T-helper 1 cell treated with Interleukin-12 subunit alpha and Interleukin-12 subunit beta and Interleukin-4 antibody, amounts not matched to agents 30 ng/mL and 1 ng/mL, for 36 hours (primary cell): ENCODE data around the gene ABCG2. TPM values are rescaled to one million over a fixed set of nuclear protein-coding genes. Genes with fewer than 3 reads are reported as not detected.
"Not testable (repeated sequence)": the region's sequence is repeated elsewhere in the genome, so short reads cannot be mapped to it uniquely, and the experiment has no call there.

ENCODE experiments used
- intact Hi-C: fragments of 100-400 bp; cut with micrococcal nuclease; formaldehyde crosslinking; loops from one replicate; pipeline ENCODE4 v1.15.1; 2024
- total RNA-seq: library from RNA; stranded (reverse); gene quantifications from 2 replicates; pipeline ENCODE4 v1.2.3, GENCODE V29; 2022

Gene ABCG2
- total RNA-seq, 1 donor from 2014 or later = 0.74 TPM

DNA sequence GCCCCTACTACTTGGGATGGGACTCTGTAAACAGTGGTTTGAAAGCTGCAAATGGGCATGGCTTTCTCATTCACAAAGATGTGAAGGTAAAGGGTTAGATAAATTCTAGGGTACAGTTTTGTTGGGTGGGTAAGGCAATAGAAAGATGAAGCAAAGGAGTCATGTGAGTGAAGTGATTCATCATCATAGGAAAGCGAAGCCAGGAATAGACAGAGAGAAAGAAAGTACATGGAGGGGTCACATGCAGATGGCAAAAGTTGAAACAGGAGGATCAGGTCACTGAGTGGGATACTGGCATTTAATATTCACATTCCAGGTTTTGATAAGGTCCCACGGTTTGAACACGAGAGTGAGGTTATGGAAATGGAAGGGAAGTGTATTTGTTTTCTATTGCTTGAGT is 8.2 kb upstream of the ABCG2 start:
- intact Hi-C loops = no loop called here

DNA sequence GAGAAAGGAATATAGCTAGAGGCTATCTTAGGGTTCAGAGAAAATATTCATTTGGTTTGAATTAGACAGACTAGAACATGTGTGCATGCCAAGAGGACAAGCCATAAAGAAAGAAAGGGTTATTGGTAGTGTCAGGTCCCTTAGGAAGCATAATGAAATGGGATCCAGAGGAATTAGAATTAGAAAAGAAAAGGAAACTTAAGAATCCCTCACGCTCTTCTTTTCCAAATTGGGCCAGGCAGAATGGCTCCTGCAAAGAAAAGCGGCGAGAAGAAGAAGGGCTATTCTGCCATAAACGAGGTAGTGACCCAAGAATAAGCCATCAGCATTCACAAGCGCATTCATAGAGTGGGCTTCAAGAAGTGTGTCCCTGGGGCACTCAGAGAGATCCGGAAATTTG is 4.9 kb upstream of the ABCG2 start:
- intact Hi-C loops = no loop called here

DNA sequence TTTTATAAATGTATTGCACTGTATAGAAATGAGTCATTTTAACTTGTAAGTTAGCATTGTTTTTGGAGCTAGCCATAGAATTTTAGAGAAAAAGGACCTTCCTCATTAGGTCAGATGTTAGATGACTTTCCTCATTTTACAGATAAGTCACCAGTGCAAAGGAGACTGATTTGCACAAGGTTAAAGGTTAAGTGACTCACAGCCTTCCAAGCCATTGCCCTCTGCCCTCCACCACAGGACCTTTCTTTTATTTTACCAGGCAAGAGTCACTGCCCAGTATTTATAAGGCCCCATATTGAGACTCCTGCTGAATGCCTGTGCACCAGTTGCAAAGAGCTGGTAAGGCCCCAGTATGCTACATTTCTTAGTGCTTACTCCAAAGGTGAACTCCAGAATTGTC is 4.2 kb upstream of the ABCG2 start:
- intact Hi-C loops = no loop called here

DNA sequence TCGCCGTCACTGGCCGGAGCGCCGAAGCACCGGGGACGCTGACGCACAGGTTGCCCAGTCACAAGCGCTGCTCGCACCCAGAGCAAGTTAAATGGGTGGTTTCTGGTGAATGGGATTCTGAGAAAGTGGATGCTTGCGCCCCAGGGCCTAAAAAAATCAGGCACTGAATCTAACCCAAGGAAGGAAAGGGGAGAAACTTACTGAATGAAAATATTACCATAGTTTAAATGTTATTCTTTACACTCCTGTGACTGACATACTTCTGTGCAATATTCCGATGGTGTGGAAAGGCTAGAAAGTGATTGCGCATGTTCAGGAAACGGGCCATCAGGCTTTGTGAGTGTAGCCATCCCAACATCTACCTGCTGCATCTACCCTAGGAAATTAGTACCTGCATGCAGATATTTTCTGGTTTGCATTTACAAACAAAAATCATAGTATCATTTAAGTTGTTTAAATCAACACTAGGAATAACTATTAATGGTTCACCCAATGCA is 838 bp upstream of the ABCG2 start:
- intact Hi-C loops = loop anchor here (5.0 kb wide), 1 partner anchor 358 kb away; no protein-coding TSS in a partner anchor

DNA sequence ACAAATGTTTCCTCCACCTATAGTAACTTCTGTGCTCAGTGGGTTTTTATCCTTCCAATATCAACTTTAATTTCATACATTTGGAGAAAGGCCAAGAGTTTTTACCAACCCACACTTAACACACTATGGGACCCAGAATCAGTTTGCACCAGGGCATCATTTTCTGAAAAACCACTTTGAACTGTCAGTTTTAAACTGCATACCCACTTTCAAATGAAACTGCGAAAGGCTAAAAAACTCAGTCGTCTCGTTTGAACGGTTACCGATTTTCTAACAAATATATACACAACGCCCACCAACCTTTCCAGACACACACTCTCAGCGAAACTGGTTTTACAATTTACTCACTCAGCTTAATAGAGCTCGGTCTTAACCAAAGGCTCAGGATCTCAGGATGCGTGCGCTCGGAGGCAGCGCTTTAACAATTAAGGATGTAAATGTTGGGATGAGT is 376 bp downstream of the ABCG2 start:
- intact Hi-C loops = loop anchor here (5.0 kb wide), 1 partner anchor 359 kb away; no protein-coding TSS in a partner anchor

DNA sequence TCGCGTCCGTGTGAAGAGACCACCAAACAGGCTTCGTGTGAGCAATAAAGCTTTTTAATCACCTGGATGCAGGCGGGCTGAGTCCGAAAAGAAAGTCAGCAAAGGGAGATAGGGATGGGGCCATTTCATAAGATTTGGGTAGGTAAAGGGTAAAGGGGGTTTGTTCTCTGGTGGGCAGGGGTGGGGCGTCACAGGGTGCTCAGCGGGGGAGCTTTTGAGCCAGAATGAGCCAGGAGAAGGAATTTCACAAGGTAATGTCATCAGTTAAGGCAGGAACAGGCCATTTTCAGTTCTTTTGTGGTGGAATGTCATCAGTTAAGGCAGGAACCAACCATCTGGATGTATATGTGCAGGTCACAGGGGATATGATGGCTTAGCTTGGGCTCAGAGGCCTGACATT is 6.1 kb downstream of the ABCG2 start:
- intact Hi-C loops = not testable (repeated sequence)

DNA sequence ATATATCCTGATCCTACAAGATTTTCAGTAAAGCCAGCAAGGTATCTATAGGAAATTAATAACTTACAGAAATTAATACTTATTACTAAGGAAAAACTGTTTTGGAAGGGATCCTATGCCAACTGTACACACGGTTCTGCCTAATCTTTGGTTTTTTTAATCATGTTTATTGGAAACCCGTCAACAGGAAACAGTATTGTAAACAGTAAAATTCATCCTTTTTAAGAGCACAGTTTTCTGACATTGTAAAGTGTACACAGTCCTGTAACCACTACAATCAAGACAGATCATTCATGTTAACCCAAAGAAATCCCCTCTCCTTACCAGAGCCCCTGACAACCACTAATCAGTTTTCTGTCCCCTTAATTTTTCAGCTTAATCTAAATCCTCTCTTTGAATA is 9.9 kb downstream of the ABCG2 start:
- intact Hi-C loops = no loop called here

DNA sequence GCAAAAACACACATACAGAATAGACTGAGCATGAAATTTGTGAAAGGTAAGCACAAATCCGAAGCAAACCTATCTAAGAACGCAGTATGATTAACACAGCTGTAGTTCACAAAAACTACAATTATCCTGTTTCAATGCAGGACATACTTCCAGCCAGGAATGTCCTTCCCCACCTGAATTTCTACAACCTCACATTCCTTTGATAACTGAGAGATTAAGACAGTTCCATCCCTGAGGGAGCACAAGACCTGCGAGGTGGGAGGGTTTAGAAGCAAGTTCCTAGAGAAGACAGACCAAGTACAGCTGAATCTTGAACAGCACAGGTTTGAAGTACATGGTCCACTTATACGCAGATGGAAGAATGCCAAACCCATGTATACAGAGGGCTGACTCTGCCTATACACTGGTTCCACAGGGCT is 10.6 kb downstream of the ABCG2 start:
- intact Hi-C loops = no loop called here

DNA sequence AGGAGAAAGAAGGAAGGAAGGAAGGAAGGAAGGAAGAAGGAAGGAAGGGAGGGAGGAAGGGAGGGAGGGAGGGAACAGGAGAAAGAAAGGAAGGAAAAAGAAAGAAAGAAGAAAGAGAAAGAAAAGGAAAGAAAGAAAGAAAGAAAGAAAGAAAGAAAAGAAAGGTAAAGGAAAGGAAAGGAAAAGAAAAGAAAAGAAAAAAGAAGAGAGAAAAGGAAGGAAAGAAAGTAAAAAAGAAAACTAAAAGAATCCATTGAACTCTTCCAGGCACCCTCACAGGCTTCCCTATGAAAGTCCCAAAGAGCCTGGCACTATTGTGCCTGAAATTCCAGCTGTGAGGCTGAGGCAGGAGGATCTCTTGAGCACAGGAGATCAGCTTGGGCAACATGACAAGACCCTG is 11.5 kb downstream of the ABCG2 start:
- intact Hi-C loops = no loop called here

DNA sequence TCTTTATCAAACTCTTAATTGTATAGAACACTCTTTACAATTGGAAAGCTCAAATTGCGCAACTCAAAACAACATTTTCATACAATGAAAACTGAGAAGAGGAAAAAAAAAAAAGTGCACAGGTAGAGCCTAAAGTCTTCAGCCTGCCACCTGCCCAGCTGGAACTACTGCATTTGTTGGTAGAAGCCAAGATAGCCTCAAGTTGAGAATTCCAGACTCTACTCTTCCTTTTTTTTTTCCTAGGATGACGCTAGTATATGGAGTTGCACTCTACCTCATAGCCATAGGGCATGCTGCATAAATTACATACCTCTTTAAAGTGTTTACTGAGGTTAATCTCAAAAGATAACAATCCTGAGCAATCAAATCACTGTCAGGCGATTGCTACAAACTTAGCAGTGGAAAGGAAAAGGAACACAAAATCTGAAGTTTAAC is 13.6 kb downstream of the ABCG2 start:
- intact Hi-C loops = no loop called here

DNA sequence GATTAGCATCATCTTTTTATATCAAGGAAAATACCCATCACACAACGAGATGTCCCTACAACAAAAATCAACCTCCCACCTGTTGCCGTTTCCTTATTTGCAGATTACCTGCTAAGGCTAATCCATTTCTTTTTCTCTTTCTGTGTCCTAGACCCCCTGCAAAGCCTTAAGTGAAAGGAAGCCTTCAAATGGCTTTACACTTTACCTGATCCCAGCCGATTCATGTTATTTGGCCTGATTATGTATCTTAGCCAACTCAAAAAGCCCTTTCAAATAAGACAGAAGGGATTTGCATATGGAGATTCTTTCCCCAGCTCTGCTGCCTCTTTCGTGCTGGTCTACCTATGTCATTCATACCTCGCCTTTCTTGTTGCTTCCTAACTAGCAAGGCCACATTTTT is 14.4 kb downstream of the ABCG2 start:
- intact Hi-C loops = no loop called here

DNA sequence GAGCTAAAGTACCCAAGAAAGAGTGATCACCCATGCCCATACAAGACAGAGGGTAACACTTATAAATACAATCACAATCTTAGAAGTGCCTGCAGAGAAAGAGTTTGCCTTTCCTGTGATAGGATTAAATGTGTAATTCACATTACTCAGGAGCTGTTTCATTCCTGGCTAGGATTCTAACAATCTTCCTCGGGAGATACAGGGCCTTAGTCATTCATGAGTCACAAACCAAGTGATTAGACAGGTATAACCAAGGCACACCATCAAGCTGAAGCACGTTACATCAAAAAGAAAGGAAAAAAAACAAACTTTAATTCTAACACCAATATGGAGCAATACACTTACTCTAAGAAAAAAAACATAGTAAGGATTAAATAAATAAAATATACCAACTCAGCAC is 14.9 kb downstream of the ABCG2 start:
- intact Hi-C loops = no loop called here

DNA sequence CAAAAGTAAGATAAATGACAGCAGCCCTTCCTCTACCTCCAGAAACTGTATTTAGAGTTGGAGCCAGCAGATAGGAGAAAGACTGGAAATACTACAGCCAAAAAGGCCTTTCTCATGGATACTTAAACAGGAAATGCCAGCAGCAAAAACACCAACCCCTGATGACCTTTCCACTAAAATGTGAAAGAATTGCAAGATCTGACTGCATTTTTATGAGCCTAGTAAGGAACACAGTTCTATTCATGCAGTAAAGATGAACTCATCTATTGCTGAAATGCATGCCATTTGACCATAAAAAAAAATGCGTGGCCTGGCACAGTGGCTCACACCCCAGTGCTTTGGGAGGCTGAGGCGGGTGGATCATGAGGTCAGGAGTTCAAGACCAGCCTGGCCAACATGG is 19.9 kb downstream of the ABCG2 start:
- intact Hi-C loops = no loop called here

DNA sequence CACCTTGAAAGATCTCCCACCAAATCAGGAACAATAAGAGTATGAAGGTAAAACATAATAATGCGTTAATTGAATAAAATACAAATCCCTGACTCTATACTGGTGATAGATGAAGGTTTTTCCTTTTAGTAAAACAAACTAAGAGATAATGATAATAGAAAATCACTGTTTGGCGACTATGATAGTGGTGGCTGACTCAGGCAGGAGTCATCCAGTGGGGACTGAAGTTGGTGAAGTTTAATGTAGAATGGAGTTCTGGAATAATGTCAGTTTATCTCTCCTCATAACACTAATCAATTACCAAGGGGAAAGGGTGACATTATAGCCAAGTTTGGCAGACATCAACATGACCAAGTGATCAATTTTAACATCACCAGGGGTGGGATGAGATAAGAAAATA is 21.3 kb downstream of the ABCG2 start:
- intact Hi-C loops = no loop called here

DNA sequence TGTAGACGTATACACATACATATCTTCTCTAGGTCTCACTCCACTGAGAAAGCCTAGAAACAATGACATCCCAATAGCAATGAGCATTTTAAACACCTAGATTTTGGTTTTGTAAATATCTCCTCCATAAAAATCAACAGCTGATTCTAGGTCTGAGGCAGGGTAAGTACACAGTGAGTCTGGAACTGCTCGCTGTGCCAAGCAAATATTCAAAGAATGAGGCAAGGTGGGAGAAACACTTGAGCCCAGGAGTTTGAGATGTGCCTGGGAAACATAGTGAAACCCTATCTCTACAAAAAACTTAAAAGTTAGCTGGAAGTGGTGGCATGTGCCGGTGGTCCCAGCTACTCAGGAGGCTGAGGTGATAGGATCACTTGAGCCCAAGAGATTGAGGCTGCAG is 22.2 kb downstream of the ABCG2 start:
- intact Hi-C loops = no loop called here

DNA sequence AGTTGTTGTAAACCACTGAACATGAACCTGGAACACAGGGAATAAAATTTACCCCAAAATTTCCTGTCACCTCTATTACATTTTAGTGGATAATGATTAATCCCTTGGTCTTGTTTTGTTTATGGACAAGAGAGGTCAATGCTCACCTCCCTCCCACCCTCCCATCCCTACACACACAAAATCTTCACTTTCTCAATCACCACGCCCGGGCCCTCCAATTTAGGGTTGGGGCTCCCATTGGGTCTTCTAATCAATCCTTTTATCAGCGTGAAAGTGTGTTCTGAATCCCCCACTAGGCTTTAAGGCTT is 23.1 kb downstream of the ABCG2 start:
- intact Hi-C loops = no loop called here

DNA sequence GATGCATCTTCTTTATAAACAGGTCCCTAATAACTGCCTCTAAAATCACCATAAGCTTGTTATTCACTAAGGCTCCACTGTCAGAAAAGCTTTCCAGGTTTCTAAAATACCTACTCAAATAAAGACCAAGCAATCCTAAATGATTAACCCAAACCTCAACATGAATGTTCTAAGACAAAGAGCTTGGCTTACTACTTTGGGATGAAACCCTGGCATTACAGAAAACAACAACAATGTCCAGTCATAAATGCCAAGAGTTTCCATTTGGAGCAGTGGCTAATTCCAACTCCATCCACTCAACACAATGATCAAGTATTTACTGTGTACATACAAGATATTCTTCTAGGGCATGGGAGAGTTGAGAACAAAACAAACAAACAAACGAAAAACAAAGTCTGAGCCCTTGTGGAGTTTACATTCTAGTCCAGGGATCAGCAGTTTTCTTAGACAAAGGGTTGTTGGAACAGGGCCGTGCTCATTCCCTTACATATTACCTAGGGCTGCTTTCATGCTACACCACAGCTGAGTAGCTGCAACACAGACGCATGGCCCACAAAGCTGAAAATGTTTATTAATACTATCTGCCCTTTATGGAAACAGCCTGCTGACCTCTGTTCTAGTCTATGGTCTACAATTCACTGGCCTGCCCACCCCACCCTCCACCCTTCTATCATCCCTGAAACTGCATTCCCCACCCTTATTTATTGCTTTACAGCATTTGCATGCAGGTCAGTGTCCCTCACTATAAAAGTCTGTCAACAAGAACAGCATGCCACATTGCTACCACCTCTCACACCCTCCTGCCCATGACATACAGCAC is 23.7 kb downstream of the ABCG2 start:
- intact Hi-C loops = no loop called here

DNA sequence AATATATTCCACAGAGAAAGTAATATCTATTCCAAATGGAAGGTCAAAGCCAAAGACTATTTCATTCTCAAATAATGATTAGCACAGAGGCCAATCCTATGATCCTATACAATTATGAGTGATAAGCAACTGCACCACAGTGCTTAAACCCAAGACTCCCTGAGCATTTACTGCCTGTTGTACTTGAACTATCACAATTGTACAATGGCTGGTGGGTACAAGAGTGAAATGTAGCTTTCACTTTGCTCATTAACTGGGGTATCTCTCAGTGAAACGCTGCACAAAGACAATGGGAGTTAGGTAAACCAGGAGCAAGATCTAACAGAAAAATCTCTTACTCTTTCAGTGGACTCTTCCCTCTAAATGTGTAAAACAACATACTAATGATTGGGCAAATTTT is 24.3 kb downstream of the ABCG2 start:
- intact Hi-C loops = no loop called here

DNA sequence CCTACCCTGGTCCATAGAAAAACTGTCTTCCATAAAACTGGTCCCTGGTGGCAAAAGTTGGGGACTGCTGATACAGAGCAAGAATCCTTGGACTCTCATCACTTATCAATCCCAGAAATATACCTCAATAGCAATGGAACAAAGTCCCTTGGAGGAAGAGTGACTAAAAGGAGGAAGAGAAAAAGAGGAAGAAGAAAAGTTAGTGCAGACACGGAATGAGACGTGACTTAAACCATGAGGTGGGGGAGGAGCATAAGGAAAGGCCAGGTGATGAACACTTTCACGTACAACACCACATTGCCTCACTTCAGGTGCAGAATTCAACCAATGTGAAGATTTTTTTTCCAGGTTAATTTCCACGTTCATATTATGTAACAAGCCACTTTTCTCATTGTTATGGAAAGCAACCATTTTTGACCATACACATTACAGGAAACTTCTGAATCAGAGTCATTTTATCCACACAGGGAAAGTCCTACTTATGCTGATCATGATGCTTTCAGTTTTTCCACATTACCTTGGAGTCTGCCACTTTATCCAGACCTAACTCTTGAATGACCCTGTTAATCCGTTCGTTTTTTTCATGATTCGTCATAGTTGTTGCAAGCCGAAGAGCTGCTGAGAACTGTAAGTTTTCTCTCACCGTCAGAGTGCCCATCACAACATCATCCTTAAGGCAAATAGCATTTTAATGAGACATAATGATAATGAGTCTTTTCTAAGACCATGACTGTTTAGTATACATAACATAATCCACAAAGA is 27.7 kb downstream of the ABCG2 start:
- intact Hi-C loops = no loop called here

DNA sequence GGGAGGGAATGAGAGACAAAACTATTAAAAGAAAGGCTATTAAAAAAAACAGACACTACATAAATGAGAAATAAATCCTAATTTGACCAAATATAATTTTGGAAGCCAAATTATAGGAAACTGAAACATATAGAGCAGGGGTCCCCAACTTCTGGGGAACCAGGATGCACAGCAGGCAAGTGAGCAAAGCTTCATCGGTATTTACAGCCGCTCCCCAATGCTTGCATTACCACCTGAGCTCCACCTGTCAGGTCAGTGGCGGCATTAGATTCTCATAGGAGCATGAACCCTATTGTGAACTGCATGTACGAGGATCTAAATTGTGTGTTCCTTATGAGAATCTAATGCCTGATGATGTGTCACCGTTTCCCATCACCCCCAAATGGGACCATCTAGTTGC is 28.4 kb downstream of the ABCG2 start:
- intact Hi-C loops = no loop called here

DNA sequence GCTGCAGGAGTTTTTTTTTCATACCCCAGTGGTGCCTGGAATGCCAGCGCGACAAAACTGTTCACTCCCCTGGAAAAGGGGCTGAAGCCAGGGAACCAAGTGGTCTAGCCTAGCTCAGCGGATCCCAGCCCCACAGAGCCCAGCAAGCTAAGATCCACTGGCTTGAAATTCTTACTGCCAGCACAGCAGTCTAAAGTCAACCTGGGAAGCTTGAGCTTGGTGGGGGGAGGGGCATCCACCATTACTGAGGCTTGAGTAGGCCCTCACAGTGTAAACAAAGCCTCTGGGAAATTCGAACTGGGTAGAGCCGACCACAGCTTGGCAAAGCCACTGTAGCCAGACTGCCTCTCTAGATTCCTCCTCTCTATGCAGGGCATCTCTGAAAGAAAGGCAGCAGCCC is 36.2 kb downstream of the ABCG2 start:
- intact Hi-C loops = not testable (repeated sequence)

DNA sequence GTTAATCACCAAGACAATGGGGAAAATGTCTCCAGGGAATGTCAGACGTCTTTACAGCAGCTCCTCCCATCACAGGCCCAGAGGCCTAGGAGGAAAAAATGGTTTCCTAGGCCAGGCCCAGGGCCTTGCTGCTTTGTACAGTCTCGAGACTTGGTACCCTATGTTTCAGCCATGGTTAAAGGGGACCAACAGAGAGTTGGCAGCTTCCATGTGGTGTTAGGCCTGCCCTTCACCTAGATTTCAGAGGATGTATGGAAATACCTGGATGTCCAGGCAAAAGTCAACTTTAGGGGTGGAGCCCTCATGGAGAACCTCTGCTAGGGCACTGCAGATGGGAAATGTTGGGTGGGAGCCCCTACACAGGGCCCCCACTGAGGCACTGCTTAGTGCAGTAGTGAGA is 38.5 kb downstream of the ABCG2 start:
- intact Hi-C loops = no loop called here

DNA sequence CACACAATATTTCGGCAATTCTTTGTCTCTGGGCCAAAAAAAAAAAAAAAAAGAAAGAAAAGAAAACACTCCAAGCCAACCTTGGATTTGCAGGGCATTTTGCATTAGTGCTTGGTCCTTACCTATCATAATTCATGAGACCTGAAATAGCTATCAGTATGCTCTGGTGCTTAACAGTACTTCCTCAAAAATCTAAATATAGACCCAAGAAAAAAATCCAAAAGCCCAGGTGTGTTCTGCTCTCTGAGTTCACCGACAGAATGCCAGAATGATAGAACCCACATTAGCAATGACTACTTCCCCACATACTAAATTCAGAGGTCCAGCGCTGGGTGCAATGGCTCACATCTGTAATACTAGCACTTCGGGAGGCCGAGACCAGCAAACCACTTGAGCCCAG is 42.9 kb downstream of the ABCG2 start:
- intact Hi-C loops = no loop called here
